ENCODE measurements around the gene TSPAN14. TPM values are rescaled to one million over a fixed set of nuclear protein-coding genes. Genes with fewer than 3 reads are reported as not detected.

TSPAN14 gene
- total and polyA plus RNA-seq, 2 of the 13 experiments (the other 11 are each of a cell fraction or from before 2014, with no cell fraction given): 24.1 to 80.6 TPM

DNA sequence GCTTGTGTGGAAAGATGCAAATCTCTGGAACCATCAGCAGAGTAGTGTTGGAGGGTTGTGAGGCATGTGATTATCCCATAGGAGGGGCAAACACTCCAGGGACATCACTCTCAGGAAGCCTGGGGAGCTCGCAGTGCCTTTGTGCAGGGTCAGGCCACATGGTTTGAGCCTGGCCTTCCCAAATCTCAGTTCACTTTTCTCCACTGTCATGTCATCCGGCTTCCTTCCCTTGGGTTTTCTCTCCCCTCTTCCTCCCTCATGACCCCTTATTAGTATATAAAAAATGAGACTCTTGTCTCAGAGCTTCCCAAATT is 20.4 kb downstream of the TSPAN14 start:
- CTCF ChIA-PET (ENCODE audit: low intra/inter-chr PET ratio, low total read pairs): no interaction called here
- H3K9ac ChIP-seq (ENCODE audit: insufficient read depth, low read depth, low read length): no peak overlapping the region
- no peak overlapping the region for H3K4me2 ChIP-seq (ENCODE audit: low read depth, low read length)
- POLR2A ChIA-PET: interaction anchor here (1.3 kb wide), 1 partner anchor 67 kb away, joined by 3 read pairs; the partner anchor contains the start of gene PRXL2A
- no peaks in the 10 kb centered on the region for H3K27me3 ChIP-seq (ENCODE audit: control insufficient read depth in 1 of 2, insufficient read depth in 2 of 2, low read length in 2 of 2)
- DNase-seq (ENCODE audit: low spot score) (no peak), ATAC-seq (peak; percentile 39; the same call in 2 of the 3 replicates), FAIRE-seq (no peak)
- intact Hi-C loops (cut with micrococcal nuclease; ENCODE audit: unreplicated experiment): no loop called here
- peaks cover 59% of the 10 kb centered on the region for H3K4me1 ChIP-seq (ENCODE audit: insufficient read depth, low read length)
- TF ChIP-seq, protein P1, sequence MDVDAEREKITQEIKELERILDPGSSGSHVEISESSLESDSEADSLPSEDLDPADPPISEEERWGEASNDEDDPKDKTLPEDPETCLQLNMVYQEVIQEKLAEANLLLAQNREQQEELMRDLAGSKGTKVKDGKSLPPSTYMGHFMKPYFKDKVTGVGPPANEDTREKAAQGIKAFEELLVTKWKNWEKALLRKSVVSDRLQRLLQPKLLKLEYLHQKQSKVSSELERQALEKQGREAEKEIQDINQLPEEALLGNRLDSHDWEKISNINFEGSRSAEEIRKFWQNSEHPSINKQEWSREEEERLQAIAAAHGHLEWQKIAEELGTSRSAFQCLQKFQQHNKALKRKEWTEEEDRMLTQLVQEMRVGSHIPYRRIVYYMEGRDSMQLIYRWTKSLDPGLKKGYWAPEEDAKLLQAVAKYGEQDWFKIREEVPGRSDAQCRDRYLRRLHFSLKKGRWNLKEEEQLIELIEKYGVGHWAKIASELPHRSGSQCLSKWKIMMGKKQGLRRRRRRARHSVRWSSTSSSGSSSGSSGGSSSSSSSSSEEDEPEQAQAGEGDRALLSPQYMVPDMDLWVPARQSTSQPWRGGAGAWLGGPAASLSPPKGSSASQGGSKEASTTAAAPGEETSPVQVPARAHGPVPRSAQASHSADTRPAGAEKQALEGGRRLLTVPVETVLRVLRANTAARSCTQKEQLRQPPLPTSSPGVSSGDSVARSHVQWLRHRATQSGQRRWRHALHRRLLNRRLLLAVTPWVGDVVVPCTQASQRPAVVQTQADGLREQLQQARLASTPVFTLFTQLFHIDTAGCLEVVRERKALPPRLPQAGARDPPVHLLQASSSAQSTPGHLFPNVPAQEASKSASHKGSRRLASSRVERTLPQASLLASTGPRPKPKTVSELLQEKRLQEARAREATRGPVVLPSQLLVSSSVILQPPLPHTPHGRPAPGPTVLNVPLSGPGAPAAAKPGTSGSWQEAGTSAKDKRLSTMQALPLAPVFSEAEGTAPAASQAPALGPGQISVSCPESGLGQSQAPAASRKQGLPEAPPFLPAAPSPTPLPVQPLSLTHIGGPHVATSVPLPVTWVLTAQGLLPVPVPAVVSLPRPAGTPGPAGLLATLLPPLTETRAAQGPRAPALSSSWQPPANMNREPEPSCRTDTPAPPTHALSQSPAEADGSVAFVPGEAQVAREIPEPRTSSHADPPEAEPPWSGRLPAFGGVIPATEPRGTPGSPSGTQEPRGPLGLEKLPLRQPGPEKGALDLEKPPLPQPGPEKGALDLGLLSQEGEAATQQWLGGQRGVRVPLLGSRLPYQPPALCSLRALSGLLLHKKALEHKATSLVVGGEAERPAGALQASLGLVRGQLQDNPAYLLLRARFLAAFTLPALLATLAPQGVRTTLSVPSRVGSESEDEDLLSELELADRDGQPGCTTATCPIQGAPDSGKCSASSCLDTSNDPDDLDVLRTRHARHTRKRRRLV (CRISPR knock-in tag; IDR thresholded peaks at IDR 0.05): no peak
- no peak for TF ChIP-seq RXRA (CRISPR knock-in tag; IDR thresholded peaks at IDR 0.05)
- TF ChIP-seq, protein P2, sequence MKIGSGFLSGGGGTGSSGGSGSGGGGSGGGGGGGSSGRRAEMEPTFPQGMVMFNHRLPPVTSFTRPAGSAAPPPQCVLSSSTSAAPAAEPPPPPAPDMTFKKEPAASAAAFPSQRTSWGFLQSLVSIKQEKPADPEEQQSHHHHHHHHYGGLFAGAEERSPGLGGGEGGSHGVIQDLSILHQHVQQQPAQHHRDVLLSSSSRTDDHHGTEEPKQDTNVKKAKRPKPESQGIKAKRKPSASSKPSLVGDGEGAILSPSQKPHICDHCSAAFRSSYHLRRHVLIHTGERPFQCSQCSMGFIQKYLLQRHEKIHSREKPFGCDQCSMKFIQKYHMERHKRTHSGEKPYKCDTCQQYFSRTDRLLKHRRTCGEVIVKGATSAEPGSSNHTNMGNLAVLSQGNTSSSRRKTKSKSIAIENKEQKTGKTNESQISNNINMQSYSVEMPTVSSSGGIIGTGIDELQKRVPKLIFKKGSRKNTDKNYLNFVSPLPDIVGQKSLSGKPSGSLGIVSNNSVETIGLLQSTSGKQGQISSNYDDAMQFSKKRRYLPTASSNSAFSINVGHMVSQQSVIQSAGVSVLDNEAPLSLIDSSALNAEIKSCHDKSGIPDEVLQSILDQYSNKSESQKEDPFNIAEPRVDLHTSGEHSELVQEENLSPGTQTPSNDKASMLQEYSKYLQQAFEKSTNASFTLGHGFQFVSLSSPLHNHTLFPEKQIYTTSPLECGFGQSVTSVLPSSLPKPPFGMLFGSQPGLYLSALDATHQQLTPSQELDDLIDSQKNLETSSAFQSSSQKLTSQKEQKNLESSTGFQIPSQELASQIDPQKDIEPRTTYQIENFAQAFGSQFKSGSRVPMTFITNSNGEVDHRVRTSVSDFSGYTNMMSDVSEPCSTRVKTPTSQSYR (CRISPR knock-in tag; IDR thresholded peaks at IDR 0.05; ENCODE audit: borderline replicate concordance): no peak
- in situ Hi-C loops (cut with HindIII; ENCODE audit: extremely low pct_ligation_motif_present, low pct_unique_long_range_greater_than_20kb): no loop called here
- no peak overlapping the region for H3K27ac ChIP-seq (ENCODE audit: extremely low read length, insufficient read depth, low read length)
- WGBS (ENCODE audit: low lambda C conversion rate): 93% methylated on average over 2 of the region's 2 CpGs
- BruUV-seq (replicated peaks): no TSS peak
- peaks cover 89% of the 10 kb centered on the region for H3K79me2 ChIP-seq (ENCODE audit: insufficient read depth, low read length)
- H3K4me3 ChIP-seq (replicated peaks in 1 of 3; ENCODE audit: insufficient read depth in 1 of 3, low read depth in 2 of 3, low read length in 3 of 3): no peak overlapping the region
- H3K9me3 ChIP-seq (ENCODE audit: low read length): no peaks in the 10 kb centered on the region
- H4K20me1 ChIP-seq (ENCODE audit: insufficient read depth, low read length): peaks cover 25% of the 10 kb centered on the region
- H3K36me3 ChIP-seq (replicated peaks in 1 of 2; ENCODE audit: control insufficient read depth in 1 of 2, insufficient read depth in 2 of 2, low read length in 2 of 2): peaks cover 8 to 38% of the 10 kb centered on the region in 2 experiments
- H2AFZ ChIP-seq (ENCODE audit: low read length): no peak overlapping the region
